Measurements from ENCODE around the gene DNAJC11.

DNAJC11 gene

DNA sequence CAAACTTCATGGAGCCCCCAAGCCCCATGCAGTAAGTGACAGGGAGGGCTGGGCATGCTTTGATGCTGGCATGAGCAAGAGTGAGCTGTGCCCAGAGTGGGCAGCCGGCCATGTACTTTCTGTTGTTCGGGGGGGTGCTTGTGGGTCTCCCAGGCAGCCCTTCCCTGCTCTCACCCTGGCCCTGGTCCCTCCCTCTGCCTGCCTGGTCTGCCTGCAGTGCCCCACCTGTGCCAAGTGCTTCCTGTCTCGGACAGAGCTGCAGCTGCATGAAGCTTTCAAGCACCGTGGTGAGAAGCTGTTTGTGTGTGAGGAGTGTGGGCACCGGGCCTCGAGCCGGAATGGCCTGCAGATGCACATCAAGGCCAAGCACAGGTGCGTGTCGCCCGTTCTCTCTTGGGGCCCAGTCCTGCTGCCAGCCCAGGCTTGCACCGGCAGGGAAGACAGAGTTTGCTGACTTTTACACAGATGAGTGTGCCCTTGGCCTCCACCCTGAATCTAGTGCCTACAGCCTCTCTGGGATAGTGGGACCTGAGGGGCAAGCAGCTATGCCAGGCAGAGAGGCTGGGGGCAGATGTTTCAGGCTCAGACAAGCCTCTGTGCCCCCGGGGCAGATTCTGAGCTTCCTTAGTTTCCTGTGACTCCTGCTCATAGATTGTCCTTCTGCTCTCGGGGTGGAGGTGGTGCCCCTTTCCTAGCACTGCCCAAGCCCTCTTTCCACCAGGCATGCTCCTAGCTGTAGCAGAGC lies 114.2 kb downstream of the DNAJC11 start:
- DNase-seq (ENCODE audit: extremely low read depth in 1 of 2, low read depth in 1 of 2): no peak

DNA sequence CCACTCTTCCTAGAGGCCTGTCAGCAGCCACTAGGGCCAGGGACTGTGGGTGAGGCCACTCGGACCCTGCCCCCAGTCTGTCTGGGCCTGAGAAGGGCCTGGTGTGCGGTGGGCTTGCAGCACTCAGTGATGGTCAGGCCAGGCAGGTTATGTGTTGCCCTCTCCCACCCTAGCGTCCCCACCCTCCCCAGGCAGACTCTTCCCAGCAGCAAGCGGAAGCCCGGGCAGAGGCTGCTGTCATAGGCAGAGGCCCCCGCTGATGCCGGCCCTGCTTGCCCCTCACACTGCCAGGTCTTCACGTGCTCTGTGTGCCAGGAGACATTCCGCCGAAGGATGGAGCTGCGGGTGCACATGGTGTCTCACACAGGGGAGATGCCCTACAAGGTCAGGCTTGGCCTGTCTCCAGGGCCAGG lies 115.2 kb downstream of the DNAJC11 start:
- DNase-seq (ENCODE audit: extremely low read depth in 1 of 2, low read depth in 1 of 2): no peak

DNA sequence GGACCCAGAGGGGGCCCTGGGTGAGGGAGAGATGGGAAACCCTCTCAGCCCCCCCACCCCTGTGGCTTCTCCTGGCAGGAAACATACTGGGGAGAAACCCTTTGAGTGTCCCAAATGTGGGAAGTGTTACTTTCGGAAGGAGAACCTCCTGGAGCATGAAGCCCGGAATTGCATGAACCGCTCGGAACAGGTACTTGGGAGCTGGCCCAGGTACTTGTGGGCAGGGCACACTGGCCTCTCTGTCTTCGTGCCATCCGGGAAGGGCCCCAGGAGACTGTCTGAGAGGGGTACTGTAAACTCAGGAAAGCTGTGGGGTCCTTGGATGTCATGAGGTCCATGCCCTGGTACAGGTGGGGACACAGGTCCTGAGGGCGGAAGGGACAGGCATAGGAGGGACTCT lies 115.8 kb downstream of the DNAJC11 start:
- no peak for DNase-seq (ENCODE audit: extremely low read depth in 1 of 2, low read depth in 1 of 2)

DNA sequence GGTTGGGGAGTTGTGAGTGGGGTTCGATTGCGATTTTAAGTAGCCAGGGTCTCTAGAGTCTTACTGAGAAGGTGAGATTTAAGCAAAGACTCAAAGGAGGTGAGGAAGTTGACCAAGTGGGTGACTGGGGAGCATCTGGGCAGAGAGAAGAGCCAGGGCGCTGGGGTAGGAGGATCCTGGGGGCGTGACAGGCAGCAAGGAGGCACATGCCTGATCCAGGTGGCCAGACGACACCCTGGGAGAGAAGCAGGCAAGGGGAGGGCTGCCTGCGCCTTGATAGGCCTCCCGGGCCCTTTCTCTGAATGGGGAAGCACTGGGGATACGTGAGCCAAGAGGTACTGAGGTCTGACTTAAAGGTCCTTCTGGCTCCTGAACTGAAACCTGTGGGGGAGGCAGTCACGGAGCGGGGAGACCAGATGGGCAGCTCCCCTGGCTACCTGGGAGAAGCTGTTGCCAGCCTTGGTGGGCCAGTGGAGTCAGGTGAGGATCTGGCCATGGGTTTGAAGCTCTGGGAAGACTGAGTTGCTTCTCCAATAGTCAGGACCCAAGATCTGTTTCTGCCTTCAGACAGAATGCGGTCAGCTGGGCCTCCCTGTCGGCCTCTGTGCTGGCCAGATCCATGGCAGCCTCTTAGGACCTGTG lies 116.4 kb downstream of the DNAJC11 start:
- no peak for DNase-seq (ENCODE audit: extremely low read depth in 1 of 2, low read depth in 1 of 2)
